KOPT-K1 (cell line): ENCODE data around the gene TRRAP.

Experiments
- H3K27ac ChIP-seq: fragments of 200-600 bp; sonication (generic); 2 replicates; pipeline ENCODE4 v1.5.1; 2016; ENCODE audit warnings: antibody characterized with exemption, mild to moderate bottlenecking, low read depth, low read length; ENCODE audit not compliant: poor library complexity, severe bottlenecking
- H3K36me3 ChIP-seq: fragments of 200-600 bp; sonication (generic); 2 replicates; pipeline ENCODE4 v1.5.1; 2017; ENCODE audit warnings: antibody characterized with exemption, mild to moderate bottlenecking, low read length, moderate library complexity; ENCODE audit not compliant: insufficient read depth
- H3K9me3 ChIP-seq: fragments of 200-600 bp; sonication (generic); 2 replicates; pipeline ENCODE4 v1.5.1; 2017; ENCODE audit warnings: antibody characterized with exemption, low read length, mild to moderate bottlenecking; ENCODE audit not compliant: insufficient read depth, poor library complexity, severe bottlenecking

TRRAP gene

GRCh38 chr7:98874942-98875341 lies 3.4 kb upstream of the TRRAP start:
- Histone ChIP-seq H3K9me3 (no peaks in the 10 kb centered on the region), H3K36me3 (no peaks in the 10 kb centered on the region), H3K27ac (no peak overlapping the region)

- Histone ChIP-seq H3K36me3 (peaks cover 2% of the 10 kb centered on the region; the same call in 1 of the 2 replicates), H3K9me3 (no peaks in the 10 kb centered on the region), H3K27ac (no peak overlapping the region)
Measured at GRCh38 chr7:98875501-98875900, 2.8 kb upstream of the TRRAP start.

- H3K36me3 ChIP-seq = peaks cover 19% of the 10 kb centered on the region
- no peaks in the 10 kb centered on the region for H3K9me3 ChIP-seq
- H3K27ac ChIP-seq = no peak overlapping the region
Measured at GRCh38 chr7:98877146-98877545, 1.2 kb upstream of the TRRAP start.

DNA sequence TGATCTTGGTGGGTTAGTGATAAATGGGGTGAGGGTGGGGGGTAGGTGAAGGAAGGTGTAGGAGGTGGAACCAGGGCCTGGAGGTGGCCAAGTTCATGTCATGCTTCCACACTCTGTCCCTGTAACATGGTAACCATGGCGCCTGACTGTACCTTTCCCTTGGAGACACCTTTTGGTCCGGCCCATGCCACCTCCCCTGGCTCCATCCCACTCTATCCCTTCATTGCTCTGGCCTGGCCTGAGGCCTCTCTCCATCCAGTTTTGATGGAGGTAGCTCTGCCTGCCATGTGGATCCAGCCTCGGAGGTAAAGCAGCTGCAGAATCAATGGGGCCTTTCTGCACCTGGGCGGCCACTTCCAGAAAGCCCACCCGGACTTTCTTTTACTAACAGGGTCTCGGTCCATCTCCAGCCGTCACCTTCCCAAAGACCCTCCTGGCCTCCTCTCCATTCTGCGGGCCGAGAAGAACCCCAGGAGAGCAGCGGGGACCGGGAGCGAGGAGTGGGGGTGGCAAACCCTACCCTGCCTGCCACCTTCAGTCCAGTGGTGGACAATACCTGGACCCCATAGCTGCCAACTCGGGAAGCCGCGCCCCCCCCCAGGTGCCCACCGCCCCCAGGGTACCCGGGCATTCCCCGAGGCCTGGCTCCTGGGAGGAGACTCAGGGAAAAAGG lies 504 bp upstream of the TRRAP start:
- peak overlapping the region; percentile 94 for H3K27ac ChIP-seq
- no peaks in the 10 kb centered on the region for H3K9me3 ChIP-seq
- H3K36me3 ChIP-seq = peaks cover 25% of the 10 kb centered on the region

GRCh38 chr7:98879198-98879978 lies 1.1 kb downstream of the TRRAP start:
- Histone ChIP-seq H3K36me3 (peaks cover 41% of the 10 kb centered on the region), H3K27ac (peak overlapping the region; percentile 94), H3K9me3 (no peaks in the 10 kb centered on the region)

GRCh38 chr7:98879979-98880315 lies 1.6 kb downstream of the TRRAP start:
- no peaks in the 10 kb centered on the region for H3K9me3 ChIP-seq
- peak overlapping the region; percentile 94 for H3K27ac ChIP-seq
- peaks cover 47% of the 10 kb centered on the region for H3K36me3 ChIP-seq

DNA sequence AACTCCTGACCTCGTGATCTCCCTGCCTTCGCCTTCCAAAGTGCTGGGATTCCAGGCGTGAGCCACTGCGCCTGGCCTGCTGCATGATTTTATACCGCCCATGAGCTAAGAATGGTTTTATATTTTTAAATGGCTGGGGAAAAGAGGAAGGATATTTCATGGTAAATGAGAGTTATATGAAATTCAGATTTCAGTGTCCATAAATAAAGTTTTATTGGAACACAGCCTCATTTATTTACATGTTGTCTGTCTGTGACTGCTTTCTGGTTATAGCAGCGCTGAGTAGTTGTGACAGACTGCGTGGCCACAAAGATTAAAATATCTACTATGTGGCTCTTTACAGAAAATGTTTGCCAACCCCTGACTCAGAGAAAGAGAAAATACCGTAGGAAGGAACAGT lies 2.2 kb downstream of the TRRAP start:
- H3K9me3 ChIP-seq = no peaks in the 10 kb centered on the region
- H3K36me3 ChIP-seq = peaks cover 52% of the 10 kb centered on the region
- peak overlapping the region; percentile 94 for H3K27ac ChIP-seq

DNA sequence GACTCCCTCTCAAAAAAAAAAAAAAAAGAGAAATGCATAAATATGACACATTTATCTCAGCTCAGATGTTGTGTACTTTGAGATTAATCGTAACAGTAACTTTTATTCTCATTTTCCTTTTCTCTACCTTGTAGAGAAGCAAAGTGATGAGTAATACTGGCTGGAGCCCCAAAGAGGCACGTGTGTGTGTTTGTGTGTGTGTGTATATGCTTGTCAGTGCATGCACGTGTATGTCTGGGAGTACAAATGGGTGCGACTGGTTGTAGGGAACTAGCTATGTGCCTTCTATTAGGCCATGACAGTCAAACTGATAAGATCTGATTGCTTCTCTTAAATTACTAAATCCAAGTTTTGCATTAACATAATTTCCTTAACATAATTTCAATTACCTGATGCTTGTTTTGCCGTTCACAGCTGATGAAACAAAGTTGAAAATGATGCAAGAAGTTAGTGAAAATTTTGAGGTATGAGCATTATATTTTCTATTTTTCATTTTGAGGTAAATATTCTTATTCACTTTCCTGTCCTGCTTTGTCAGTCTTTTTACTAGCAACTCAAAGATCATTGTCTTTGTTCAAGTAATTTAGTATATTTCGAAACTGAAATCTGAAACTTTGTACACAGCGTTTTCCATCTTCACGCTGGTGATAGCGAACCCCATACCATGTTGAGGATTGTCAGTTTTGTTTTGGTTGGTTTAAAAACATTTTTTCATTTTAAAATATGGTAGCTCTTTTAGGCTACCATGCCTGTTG lies 3.4 kb downstream of the TRRAP start:
- Histone ChIP-seq H3K36me3 (peaks cover 62% of the 10 kb centered on the region), H3K9me3 (no peaks in the 10 kb centered on the region), H3K27ac (no peak overlapping the region)

- H3K9me3 ChIP-seq = no peaks in the 10 kb centered on the region
- H3K36me3 ChIP-seq = peaks cover 89% of the 10 kb centered on the region
- no peak overlapping the region for H3K27ac ChIP-seq
Measured at GRCh38 chr7:98884416-98884815, 6.1 kb downstream of the TRRAP start.

GRCh38 chr7:98887038-98887437 lies 8.7 kb downstream of the TRRAP start:
- Histone ChIP-seq H3K9me3 (no peaks in the 10 kb centered on the region), H3K27ac (no peak overlapping the region), H3K36me3 (peaks cover 97% of the 10 kb centered on the region)

GRCh38 chr7:98892609-98893008 lies 14.3 kb downstream of the TRRAP start:
- no peak overlapping the region for H3K27ac ChIP-seq
- H3K9me3 ChIP-seq = no peaks in the 10 kb centered on the region
- peaks cover 99% of the 10 kb centered on the region for H3K36me3 ChIP-seq

- Histone ChIP-seq H3K27ac (no peak overlapping the region), H3K36me3 (peaks cover 100% of the 10 kb centered on the region), H3K9me3 (no peaks in the 10 kb centered on the region)
Measured at GRCh38 chr7:98899816-98900215, 21.5 kb downstream of the TRRAP start.

DNA sequence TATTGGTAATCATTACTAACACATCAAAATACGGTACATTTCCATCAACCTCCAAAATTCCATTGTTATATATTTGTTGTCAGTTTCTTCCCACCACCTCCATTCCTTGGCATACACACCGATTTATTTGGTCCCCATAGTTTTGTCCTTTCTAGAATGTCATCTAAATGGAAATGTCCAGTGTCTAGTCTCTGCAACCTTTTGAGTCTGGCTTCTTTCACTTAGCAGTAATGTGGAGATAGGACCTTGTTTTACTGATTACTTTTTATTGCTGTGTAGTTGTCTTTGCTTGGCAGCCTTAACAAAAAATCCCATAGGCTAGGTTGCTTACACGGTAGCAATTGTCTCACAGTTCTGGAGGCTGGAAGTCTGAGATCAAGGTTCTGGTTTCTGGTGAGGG lies 22.5 kb downstream of the TRRAP start:
- Histone ChIP-seq H3K36me3 (peaks cover 100% of the 10 kb centered on the region), H3K9me3 (no peaks in the 10 kb centered on the region), H3K27ac (no peak overlapping the region)

DNA sequence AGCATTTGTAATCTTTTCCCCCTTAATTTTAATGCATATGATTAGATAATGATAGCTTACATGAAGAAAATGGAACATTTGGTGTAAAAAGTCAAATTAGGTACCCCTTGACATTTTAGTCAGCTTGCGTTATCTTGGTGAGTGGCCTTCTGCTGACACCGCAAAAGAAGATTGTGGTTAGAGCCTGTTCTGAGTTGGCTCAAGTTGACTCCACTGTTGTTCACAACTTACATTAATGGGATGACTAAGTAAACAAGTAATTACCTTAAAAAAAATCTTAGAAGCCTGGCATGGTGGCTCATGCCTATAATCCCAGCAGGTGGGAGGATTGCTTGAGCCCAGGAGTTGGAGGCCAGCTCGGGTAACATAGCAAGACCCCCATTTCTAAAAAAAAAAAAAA lies 24.2 kb downstream of the TRRAP start:
- Histone ChIP-seq H3K36me3 (peaks cover 100% of the 10 kb centered on the region), H3K27ac (no peak overlapping the region)

DNA sequence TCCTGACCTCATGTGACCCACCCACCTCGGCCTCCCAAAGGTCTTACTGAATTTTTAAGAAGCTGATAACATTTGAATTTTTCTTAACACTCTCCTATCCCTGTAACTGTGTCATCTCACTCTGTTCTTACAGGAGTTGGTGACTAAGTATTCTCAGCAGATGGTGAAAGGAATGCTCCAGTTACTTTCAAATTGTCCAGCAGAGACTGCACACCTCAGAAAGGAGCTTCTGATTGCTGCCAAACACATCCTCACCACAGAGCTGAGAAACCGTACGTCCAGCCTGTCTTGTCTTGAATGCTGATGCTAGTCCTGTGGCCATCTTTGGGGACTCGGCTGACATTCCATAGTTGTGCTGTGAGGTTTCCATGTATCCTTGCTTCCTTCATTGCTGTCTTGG lies 24.9 kb downstream of the TRRAP start:
- Histone ChIP-seq H3K36me3 (peaks cover 100% of the 10 kb centered on the region), H3K9me3 (no peaks in the 10 kb centered on the region), H3K27ac (no peak overlapping the region)

More for the DNA sequence above, 24.2 kb downstream of the TRRAP start:
- H3K9me3 ChIP-seq = no peaks in the 10 kb centered on the region
